ENCODE data around the gene RFX2.
"Not testable (repeated sequence)": the region's sequence is repeated elsewhere in the genome, so short reads cannot be mapped to it uniquely, and the experiment has no call there.

RFX2 gene

GRCh38 chr19:6076675-6077463, 33.4 kb downstream of the RFX2 start:
- peak overlapping the region; percentile 19 for H3K4me3 ChIP-seq

GRCh38 chr19:6076291-6076665, 34.0 kb downstream of the RFX2 start:
- Histone ChIP-seq H3K27ac (peak overlapping the region; percentile 65 to 88), H3K4me3 (peak overlapping the region; percentile 19)
- peak; percentile 41 for DNase-seq (ENCODE audit: low spot score)
- TF ChIP-seq CTCF (IDR thresholded peaks at IDR 0.05): no peak

More at GRCh38 chr19:6076675-6077463, 33.4 kb downstream of the RFX2 start:
- peak overlapping the region; percentile 65 to 88 for H3K27ac ChIP-seq
- peak; percentile 83 for DNase-seq (ENCODE audit: low spot score)
- no peak for TF ChIP-seq CTCF (IDR thresholded peaks at IDR 0.05)

GRCh38 chr19:6074709-6075403, 35.4 kb downstream of the RFX2 start:
- DNase-seq (ENCODE audit: low spot score): peak; percentile 66
- no peak for TF ChIP-seq CTCF (IDR thresholded peaks at IDR 0.05)
- no peak overlapping the region for H3K4me3 ChIP-seq
- H3K27ac ChIP-seq: peak overlapping the region; percentile 33 to 88

GRCh38 chr19:6073858-6074708, 36.2 kb downstream of the RFX2 start:
- DNase-seq (ENCODE audit: low spot score): peak; percentile 67
- no peak for TF ChIP-seq CTCF (IDR thresholded peaks at IDR 0.05)
- Histone ChIP-seq H3K27ac (peak overlapping the region; percentile 33 to 88), H3K4me3 (no peak overlapping the region)

- H3K4me3 ChIP-seq: not testable (repeated sequence)
- H3K27ac ChIP-seq: peak overlapping the region in 1 of 2 donors; percentile 56
- peak; percentile 47 for DNase-seq (ENCODE audit: low spot score)
These were observed 37.1 kb downstream of the RFX2 start for GRCh38 chr19:6073233-6073632.

GRCh38 chr19:6071875-6072274, 38.4 kb downstream of the RFX2 start:
- H3K27ac ChIP-seq: peak overlapping the region; percentile 69 to 88
- no peak overlapping the region for H3K4me3 ChIP-seq
- DNase-seq (ENCODE audit: low spot score): no peak
- TF ChIP-seq CTCF (IDR thresholded peaks at IDR 0.05): no peak
